Mucosa of stomach (tissue), 1 donor: Measurements from ENCODE around the gene DNAH3.
"Not testable (repeated sequence)": the region's sequence is repeated elsewhere in the genome, so short reads cannot be mapped to it uniquely, and the experiment has no call there.

ENCODE experiments used
- H3K27me3 ChIP-seq: one replicate; pipeline ENCODE4 v1.7.0; 2013; ENCODE audit warnings: mild to moderate bottlenecking, low read length; ENCODE audit not compliant: control insufficient read depth, insufficient read depth
- H3K36me3 ChIP-seq: one replicate; pipeline ENCODE4 v1.7.0; 2013; ENCODE audit warnings: low read length; ENCODE audit not compliant: control insufficient read depth, insufficient read depth
- H3K4me1 ChIP-seq: one replicate; pipeline ENCODE4 v1.7.0; 2013; ENCODE audit warnings: mild to moderate bottlenecking, low read length; ENCODE audit not compliant: control insufficient read depth, insufficient read depth
- H3K4me3 ChIP-seq: one replicate; pipeline ENCODE4 v1.7.0; 2013; ENCODE audit warnings: low read length
- H3K9ac ChIP-seq: one replicate; pipeline ENCODE4 v1.7.0; 2013; ENCODE audit warnings: mild to moderate bottlenecking, low read length, moderate library complexity
- H3K9me3 ChIP-seq: one replicate; pipeline ENCODE4 v1.7.0; 2013; ENCODE audit warnings: mild to moderate bottlenecking, low read length, moderate library complexity; ENCODE audit not compliant: control insufficient read depth
- donor health status: Pancreatic carcinoma.

DNAH3 gene

DNA sequence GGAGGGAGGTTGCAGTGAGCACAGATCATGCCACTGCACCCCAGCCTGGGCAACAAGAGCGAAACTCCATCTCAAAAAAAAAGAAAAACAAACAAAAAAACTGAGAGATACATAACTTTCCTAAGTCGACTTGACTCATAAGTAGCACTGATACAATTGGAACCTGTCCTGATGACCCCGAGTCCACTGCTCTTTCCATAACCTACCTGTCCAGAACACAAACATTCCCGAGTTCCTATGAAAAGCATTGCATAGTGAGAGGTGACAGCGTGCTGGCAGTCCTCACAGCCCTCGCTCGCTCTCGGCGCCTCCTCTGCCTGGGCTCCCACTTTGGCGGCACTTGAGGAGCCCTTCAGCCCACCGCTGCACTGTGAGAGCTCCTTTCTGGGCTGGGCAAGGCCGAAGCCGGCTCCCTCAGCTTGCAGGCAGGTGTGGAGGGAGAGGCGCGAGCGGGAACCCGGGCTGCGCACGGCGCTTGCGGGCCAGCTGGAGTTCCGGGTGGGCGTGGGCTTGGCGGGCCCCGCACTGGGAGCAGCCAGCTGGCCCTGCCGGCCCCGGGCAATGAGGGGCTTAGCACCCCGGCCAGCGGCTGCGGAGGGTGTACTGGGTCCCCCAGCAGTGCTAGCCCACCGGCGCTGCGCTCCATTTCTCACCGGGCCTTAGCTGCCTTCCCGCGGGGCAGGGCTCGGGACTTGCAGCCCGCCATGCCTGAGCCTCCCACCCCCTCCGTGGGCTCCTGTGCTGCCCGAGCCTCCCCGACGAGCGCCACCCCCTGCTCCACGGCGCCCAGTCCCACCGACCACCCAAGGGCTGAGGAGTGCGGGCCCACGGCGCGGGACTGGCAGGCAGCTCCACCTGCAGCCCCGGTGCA, 1.7 kb upstream of the DNAH3 start:
- not testable (repeated sequence) for H3K9ac ChIP-seq, H3K27me3 ChIP-seq, H3K4me1 ChIP-seq, H3K9me3 ChIP-seq, H3K4me3 ChIP-seq, H3K36me3 ChIP-seq

DNA sequence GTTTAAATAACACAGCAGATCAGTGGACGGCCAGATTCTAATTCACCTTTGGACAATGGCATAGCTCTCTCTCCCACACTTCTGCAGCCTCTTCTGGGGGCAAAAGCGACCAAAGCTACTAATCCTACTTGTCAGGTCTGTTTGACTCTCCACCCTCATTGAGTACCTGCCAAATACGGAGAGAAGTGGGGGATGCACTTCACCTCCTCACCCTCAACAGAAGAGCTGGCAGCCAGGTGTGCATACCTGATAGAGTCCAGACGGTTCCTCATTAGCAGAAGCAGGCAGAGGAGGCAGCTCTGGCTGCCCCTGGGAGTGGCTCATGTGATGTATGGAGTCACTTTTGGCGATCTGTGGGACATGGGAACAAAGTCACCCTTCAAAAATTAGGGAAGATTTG, 4.9 kb downstream of the DNAH3 start:
- H3K4me1 ChIP-seq, result no peaks in the 10 kb centered on the region
- H3K27me3 ChIP-seq, result no peaks in the 10 kb centered on the region

DNA sequence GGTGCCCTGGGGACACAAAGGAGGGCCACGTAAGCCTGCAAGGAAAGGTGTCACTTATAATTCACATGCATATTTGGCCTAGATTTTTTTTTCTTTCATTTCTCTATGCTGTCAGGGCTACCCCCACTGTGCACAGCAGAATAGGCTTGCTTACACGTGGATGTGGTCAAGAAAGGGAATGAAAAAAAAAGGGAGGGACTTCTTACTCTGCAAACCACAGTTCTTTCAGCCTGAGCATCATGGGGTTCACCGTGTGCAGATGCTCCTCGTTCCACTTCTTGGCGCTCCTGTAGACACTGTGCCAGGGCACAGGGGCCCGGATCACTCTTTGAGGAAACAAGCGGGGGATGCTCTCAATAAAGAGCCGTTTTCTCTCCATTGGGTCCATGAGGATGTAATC, 16.6 kb downstream of the DNAH3 start:
- no peak overlapping the region for H3K4me3 ChIP-seq
- H3K9ac ChIP-seq, result no peak overlapping the region
- no peaks in the 10 kb centered on the region for H3K9me3 ChIP-seq
- no peaks in the 10 kb centered on the region for H3K36me3 ChIP-seq
- no peaks in the 10 kb centered on the region for H3K4me1 ChIP-seq
- H3K27me3 ChIP-seq, result no peaks in the 10 kb centered on the region

More for the DNA sequence above, 4.9 kb downstream of the DNAH3 start:
- Histone ChIP-seq H3K9ac (no peak overlapping the region), H3K4me3 (no peak overlapping the region), H3K9me3 (no peaks in the 10 kb centered on the region), H3K36me3 (no peaks in the 10 kb centered on the region)

DNA sequence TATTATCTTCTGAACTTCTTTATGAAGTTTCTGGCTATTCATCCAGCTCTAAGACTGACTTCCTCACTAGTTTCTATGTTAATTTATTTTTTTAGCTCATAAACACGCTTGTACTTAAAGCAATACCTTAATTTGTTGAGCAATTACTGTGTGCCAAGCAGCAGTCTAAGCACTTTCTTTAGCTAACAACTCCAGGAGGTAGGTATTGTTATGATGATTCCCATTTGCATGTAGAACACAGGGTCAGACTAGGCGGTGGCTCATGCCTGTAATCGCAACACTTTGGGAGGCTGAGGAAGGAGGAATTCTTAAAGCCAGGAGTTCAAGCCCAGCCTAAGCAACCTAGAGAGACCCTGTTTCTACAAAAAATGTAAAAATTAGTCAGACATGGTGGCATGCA, 19.8 kb downstream of the DNAH3 start:
- Histone ChIP-seq H3K27me3 (no peaks in the 10 kb centered on the region), H3K9me3 (no peaks in the 10 kb centered on the region), H3K36me3 (no peaks in the 10 kb centered on the region), H3K4me3 (no peak overlapping the region), H3K9ac (no peak overlapping the region), H3K4me1 (no peaks in the 10 kb centered on the region)

DNA sequence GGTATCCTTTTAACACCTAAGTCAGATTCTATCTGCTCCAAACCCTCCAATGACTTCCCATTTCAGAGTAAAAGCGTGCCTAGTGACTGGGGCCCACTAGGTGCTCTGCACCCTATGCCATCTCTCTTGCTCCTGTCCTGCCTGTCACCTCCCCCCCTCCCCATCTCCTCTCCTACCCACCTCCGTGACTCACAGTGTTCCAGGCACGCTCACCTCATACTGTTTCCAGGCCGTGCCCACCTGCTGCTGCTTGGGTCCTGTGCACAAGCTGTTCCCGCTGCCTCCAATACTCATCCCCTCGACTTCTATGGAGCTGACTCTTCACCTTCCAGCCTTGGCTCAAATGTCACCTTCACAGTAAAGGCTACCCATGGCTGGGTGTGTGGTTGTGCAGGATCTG, 21.7 kb downstream of the DNAH3 start:
- H3K4me1 ChIP-seq, result no peaks in the 10 kb centered on the region
- no peaks in the 10 kb centered on the region for H3K36me3 ChIP-seq
- no peaks in the 10 kb centered on the region for H3K27me3 ChIP-seq
- no peaks in the 10 kb centered on the region for H3K9me3 ChIP-seq
- H3K4me3 ChIP-seq, result no peak overlapping the region
- H3K9ac ChIP-seq, result no peak overlapping the region

DNA sequence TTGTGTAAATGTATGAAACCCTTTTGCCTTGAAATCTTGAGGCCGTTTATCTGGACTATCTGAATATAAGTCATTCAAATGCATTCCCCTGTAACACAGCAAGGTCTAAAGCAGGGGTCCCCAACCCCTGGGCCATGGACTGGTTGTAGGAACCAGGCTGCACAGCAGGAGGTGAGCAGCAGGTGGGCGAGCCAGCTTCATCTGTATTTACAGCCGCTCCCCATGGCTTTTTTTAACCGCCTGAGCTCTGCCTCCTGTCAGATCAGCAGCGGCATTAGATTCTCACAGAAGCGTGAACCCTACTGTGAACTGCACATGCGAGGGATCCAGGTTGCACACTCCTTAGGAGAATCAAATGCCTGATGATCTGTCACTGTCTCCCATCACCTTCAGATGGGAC, 24.1 kb downstream of the DNAH3 start:
- no peaks in the 10 kb centered on the region for H3K4me1 ChIP-seq
- H3K36me3 ChIP-seq, result no peaks in the 10 kb centered on the region
- no peaks in the 10 kb centered on the region for H3K9me3 ChIP-seq
- no peak overlapping the region for H3K9ac ChIP-seq
- H3K27me3 ChIP-seq, result no peaks in the 10 kb centered on the region
- no peak overlapping the region for H3K4me3 ChIP-seq

DNA sequence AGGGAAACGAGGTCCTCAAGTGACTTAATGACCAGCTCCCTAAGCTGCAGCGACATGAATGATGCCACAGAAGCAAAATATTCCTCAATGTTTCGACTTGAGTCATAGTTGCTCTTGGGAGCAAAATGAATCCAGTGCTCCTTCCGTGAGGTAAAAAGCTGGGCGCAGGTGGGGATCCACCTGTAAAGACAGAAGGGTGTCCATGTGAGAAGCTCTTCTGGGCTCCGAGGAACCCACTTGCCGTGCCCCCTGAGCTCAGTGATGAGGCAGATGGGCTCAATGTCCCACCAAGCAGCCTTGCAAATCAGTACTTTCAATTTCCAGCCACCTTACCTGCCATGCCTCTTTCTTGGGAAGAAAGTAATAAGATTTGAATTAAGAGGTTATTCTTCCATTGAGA, 25.5 kb downstream of the DNAH3 start:
- no peaks in the 10 kb centered on the region for H3K36me3 ChIP-seq
- H3K27me3 ChIP-seq, result no peaks in the 10 kb centered on the region
- no peaks in the 10 kb centered on the region for H3K4me1 ChIP-seq
- H3K9me3 ChIP-seq, result no peaks in the 10 kb centered on the region
- H3K4me3 ChIP-seq, result no peak overlapping the region
- H3K9ac ChIP-seq, result no peak overlapping the region

DNA sequence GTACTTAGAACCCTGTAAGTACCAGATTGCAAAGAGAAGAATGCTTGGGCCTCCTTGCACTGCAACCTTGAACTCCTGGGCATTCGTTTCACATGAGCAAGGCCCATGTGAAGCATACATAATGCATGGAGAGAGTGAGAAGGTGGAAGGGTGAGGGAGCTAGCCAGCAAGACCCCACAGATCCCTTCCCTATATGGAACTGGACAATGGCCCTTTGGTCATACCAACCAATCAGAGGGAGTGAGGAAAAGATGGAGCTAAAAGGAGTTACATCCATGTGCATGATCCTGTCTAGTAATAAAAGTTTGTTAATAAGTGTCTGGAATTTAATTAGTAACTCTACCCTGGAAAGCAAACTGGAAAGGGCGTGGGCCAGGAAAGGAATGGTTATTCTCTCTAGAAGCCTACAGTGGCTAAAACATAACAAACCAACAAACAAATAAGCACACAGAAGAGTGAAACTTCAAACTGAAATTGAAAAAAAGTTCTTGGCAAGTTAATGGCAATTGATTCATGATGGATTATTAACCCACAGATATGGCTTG, 29.6 kb downstream of the DNAH3 start:
- Histone ChIP-seq H3K4me1 (no peaks in the 10 kb centered on the region), H3K9me3 (no peaks in the 10 kb centered on the region)

DNA sequence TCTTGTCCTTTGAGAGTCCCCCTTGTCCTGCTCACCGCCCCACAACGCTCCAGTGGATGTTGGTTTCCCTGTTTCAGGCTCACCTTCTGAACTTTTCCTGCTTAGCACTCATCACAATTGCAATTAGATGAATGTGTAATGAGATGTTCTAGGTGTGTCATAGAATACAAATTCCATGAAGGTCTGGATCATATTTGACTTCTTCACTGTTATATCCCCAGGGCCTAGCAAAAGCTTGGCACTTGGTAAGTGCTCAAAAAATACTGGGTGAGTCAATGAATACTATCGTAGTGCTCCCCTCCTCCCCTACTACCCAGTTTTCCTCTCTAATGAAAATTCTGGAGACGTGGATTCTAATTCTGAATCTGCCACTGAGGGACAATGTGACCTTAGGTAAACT, 33.1 kb downstream of the DNAH3 start:
- H3K9ac ChIP-seq, result no peak overlapping the region
- H3K27me3 ChIP-seq, result no peaks in the 10 kb centered on the region
- H3K4me3 ChIP-seq, result no peak overlapping the region
- no peaks in the 10 kb centered on the region for H3K36me3 ChIP-seq
- no peaks in the 10 kb centered on the region for H3K4me1 ChIP-seq
- no peaks in the 10 kb centered on the region for H3K9me3 ChIP-seq

More for the DNA sequence above, 29.6 kb downstream of the DNAH3 start:
- H3K9ac ChIP-seq, result no peak overlapping the region
- no peaks in the 10 kb centered on the region for H3K27me3 ChIP-seq
- no peak overlapping the region for H3K4me3 ChIP-seq
- H3K36me3 ChIP-seq, result no peaks in the 10 kb centered on the region

DNA sequence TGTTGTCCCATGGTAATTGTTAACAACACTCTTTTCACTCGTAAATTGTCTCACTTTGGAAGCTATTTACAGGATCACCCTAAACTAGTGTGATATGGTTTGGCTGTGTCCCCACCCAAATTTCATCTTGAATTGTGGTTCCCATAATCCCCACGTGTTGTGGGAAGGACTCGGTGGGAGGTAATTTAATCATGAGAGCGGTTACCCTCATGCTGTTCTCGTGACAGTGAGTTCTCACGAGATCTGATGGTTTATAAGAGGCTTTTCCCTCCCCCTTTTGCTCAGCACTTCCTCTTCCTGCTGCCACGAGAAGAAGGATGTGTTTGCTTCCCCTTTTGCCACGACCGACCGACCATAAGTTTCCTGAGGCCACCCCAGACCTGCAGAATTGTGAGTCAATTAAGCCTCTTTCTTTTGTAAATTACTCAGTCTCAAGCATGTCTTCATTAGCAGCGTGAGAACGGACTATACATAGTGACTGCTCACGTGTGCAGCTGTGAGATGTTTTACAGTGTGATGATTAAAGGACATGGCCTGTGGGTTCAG, 34.4 kb downstream of the DNAH3 start:
- Histone ChIP-seq H3K4me3 (no peak overlapping the region), H3K9ac (no peak overlapping the region), H3K27me3 (no peaks in the 10 kb centered on the region), H3K36me3 (no peaks in the 10 kb centered on the region), H3K4me1 (no peaks in the 10 kb centered on the region), H3K9me3 (no peaks in the 10 kb centered on the region)

DNA sequence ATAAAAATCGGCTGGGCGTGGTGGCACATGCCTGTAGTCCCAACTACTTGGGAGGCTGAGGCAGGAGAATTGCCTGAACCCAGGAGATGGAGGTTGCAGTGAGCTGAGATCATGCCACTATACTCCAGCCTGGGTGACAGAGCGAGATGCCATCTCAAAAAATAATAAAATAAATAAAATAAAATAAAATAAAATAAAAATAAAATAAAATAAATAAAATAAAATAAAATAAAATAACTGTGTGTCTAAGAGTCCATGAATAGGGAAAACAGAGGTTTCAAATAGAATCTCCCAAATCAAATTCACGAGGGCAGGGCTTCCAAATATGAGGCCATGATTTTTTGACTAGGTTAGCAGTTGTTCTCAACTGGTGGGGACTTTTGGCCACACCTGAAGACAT, 35.1 kb downstream of the DNAH3 start:
- not testable (repeated sequence) for H3K36me3 ChIP-seq, H3K4me3 ChIP-seq, H3K4me1 ChIP-seq, H3K27me3 ChIP-seq, H3K9ac ChIP-seq, H3K9me3 ChIP-seq

DNA sequence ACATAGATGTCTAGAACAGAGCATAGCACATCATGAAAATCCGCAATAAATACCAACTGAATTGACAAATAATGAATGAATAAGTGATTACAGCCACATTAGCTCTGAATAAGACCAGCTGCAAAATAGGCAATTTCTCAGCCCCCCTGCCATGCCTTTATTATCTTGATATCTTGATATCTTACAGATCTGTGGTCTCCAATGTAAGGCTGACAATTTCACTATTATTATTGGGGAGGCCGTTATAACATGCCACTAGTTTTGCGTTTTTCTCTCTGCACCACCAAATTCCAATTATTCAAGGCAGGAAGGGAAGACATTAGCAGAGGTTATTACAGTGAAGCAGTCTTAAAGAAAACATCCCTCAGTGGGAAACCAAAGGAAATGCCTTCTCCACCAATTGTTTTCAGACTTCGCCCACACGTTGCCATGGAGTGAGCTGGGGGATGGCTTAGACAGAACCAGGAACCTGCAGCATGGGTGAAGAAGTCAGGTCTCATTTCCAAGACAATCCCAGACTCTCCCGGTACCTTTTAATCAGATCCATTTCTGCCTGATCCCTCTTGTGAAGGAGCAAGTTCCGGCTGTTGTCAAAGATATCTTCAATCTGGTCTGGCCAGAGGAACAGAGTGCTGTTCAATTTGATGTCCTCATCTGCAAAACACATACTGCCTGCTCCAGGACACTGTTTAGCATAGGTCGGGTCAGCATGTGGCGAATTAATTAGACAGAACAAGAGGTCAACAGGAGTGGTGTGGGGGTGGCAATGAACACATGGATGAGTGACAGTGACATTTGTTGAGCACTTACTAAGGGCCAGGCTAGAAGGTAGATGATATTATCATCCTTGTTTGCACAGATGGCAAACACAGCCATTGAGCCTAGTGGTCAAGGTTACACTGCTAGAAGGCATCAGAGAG, 46.4 kb downstream of the DNAH3 start:
- Histone ChIP-seq H3K4me3 (no peak overlapping the region), H3K27me3 (no peaks in the 10 kb centered on the region), H3K4me1 (no peaks in the 10 kb centered on the region), H3K36me3 (no peaks in the 10 kb centered on the region), H3K9ac (no peak overlapping the region), H3K9me3 (no peaks in the 10 kb centered on the region)
